Duodenal mucosa (tissue), 2 donors: ENCODE results near the gene FAM13C.

ENCODE experiments used
- H3K27ac ChIP-seq: one replicate; pipeline ENCODE4 v1.7.0; 2013; ENCODE audit warnings: low read depth, low read length
- H3K27me3 ChIP-seq, 2 donors: one replicate each; pipeline ENCODE4 v1.7.0; 2013; ENCODE audit warnings: low read length in 2 of 2, control low read depth in 1 of 2; ENCODE audit not compliant: insufficient read depth in 2 of 2, control insufficient read depth in 1 of 2
- H3K36me3 ChIP-seq, 2 donors: one replicate each; pipeline ENCODE4 v1.7.0; 2013; ENCODE audit warnings: low read length in 2 of 2, control low read depth in 1 of 2; ENCODE audit not compliant: insufficient read depth in 2 of 2, control insufficient read depth in 1 of 2
- H3K4me1 ChIP-seq, 2 donors: one replicate each; pipeline ENCODE4 v1.7.0; 2013; ENCODE audit warnings: low read length in 2 of 2, control low read depth in 1 of 2; ENCODE audit not compliant: insufficient read depth in 2 of 2, control insufficient read depth in 1 of 2
- H3K4me3 ChIP-seq, 2 donors: one replicate each; pipeline ENCODE4 v1.7.0; 2013; ENCODE audit warnings: low read length in 2 of 2, low read depth in 1 of 2
- H3K9ac ChIP-seq, 2 donors: one replicate each; pipeline ENCODE4 v1.7.0; 2013; ENCODE audit warnings: low read length in 2 of 2, low read depth in 1 of 2
- H3K9me3 ChIP-seq, 2 donors: one replicate each; pipeline ENCODE4 v1.7.0; 2013; ENCODE audit warnings: low read length in 2 of 2, control low read depth in 1 of 2; ENCODE audit not compliant: control insufficient read depth in 1 of 2

The FAM13C gene

DNA sequence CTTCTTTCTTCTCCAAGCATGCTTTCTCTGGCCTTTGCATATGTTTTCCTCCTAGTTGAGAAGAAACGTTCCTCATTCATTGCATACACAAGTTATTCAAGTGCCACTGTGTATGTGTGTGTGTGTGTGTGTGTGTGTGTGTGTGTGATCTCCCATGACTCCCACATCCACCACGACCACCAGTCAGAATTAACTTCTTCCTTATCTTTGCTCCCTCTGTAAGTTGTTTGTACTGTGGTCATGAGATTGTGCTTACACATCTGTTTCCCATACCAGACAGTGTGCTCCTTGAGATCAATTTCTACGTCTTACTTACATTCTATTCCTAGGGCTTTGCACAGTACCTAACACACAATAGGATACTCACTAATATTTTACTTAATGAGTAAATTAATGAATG lies 22.4 kb upstream of the FAM13C start:
- no peak overlapping the region for H3K4me3 ChIP-seq
- no peaks in the 10 kb centered on the region for H3K4me1 ChIP-seq
- H3K9me3 ChIP-seq, result no peaks in the 10 kb centered on the region
- H3K27me3 ChIP-seq, result no peaks in the 10 kb centered on the region
- no peaks in the 10 kb centered on the region for H3K36me3 ChIP-seq
- no peak overlapping the region for H3K9ac ChIP-seq
- no peak overlapping the region for H3K27ac ChIP-seq

DNA sequence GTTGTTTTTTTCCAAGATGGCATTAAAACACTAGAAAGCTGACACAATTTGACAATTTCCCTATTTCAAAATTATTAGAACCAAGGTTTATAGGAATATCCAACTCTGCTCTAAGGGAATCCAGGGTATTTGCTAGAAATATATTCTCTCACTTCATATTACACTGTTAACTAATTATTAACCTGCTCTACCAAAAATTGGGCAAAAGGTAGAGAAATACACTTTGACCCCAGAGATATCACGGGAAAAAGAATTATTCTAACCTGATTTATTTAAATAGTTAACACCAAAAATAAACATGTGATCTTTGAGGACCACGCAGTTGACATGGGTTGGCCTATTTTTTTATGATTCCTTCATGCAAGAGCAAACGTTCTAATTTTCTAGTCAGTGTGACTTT lies 21.6 kb upstream of the FAM13C start:
- H3K9me3 ChIP-seq, result no peaks in the 10 kb centered on the region
- no peak overlapping the region for H3K27ac ChIP-seq
- H3K4me1 ChIP-seq, result no peaks in the 10 kb centered on the region
- H3K36me3 ChIP-seq, result no peaks in the 10 kb centered on the region
- no peak overlapping the region for H3K4me3 ChIP-seq
- H3K27me3 ChIP-seq, result no peaks in the 10 kb centered on the region
- no peak overlapping the region for H3K9ac ChIP-seq

DNA sequence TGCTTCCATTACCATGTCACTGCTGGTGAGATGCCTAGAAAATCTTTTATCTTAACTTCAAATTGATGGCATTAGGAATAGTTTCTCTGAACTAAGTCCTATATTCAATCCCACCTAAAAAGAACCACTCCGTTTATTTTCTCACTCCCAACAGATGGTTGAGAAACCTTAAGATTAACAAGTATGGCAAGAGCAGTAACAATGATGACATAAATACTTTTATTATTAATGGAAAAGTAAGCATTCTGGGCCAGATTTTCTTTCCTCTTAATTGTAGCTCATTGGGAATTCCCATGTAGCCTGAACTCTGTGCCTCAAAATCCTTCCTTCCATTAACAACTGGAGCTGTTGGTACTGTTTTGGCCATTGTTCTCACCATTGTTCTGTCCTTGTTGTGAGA lies 21.1 kb upstream of the FAM13C start:
- Histone ChIP-seq H3K36me3 (no peaks in the 10 kb centered on the region), H3K9ac (no peak overlapping the region), H3K4me1 (no peaks in the 10 kb centered on the region), H3K27ac (no peak overlapping the region), H3K9me3 (no peaks in the 10 kb centered on the region), H3K4me3 (no peak overlapping the region), H3K27me3 (no peaks in the 10 kb centered on the region)

DNA sequence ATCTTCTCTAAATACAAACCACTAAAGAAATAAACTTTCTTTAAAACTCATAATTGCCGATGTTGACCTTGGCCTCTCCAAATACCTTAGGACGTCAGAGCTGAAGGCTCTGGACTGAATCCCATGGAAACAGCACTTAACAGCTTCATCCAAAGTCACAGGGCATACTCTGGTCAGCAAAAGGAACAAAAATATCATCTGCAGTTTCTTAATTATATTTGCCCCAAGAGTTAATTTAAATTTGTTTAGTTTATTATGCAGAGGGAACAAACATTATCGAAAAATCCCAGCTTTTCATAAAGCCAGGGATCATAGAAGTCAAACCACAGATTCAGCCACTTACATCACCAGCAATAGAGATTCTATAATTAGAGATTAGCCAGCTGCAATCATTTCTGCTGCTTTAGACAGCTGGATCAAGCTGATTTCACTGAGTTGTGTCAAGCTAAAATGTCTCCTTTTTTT lies 20.5 kb upstream of the FAM13C start:
- Histone ChIP-seq H3K4me3 (no peak overlapping the region), H3K9ac (no peak overlapping the region), H3K9me3 (no peaks in the 10 kb centered on the region), H3K4me1 (no peaks in the 10 kb centered on the region), H3K36me3 (no peaks in the 10 kb centered on the region), H3K27me3 (no peaks in the 10 kb centered on the region), H3K27ac (no peak overlapping the region)

DNA sequence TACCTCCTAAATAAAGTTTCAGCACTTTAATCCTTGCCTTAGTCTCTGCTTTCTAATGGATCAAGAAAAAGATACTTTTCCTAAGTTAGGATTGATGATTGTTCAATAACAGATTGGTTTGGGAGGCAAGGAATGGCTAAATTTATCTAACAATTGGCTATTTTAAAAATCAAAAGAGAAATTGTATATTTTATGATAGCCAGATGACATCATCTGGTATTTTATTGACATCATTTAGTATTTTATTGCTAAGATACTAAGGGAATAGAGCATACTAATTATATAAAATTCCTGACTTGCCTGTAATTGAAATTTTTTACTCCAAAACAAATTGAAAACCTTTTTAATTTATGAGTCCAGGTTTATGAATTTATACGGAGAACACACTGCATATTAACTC lies 19.3 kb upstream of the FAM13C start:
- Histone ChIP-seq H3K27ac (no peak overlapping the region), H3K9me3 (no peaks in the 10 kb centered on the region), H3K4me1 (no peaks in the 10 kb centered on the region), H3K27me3 (no peaks in the 10 kb centered on the region), H3K36me3 (no peaks in the 10 kb centered on the region), H3K9ac (no peak overlapping the region), H3K4me3 (no peak overlapping the region)

DNA sequence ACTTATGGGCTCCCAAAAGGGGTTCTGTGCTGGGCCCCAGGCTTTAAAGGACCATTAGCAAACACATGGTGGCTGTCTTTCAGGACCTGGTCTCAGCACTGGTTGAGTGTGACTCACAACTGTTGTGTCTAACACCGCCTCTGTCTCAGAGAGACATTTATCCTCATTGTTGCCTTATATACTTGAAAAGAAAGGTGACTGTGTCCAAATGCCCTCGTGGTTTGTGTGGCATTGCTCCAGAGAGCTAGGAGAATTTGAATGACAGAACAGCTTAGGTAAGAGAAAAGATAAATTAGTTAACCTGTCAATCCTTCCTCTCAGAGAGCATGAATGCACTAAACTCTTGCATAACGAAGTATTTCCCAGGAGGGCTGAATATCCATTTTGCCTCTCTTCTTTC lies 14.5 kb upstream of the FAM13C start:
- Histone ChIP-seq H3K27me3 (no peaks in the 10 kb centered on the region), H3K4me1 (no peaks in the 10 kb centered on the region), H3K27ac (no peak overlapping the region), H3K9me3 (no peaks in the 10 kb centered on the region), H3K36me3 (no peaks in the 10 kb centered on the region), H3K4me3 (no peak overlapping the region), H3K9ac (no peak overlapping the region)

DNA sequence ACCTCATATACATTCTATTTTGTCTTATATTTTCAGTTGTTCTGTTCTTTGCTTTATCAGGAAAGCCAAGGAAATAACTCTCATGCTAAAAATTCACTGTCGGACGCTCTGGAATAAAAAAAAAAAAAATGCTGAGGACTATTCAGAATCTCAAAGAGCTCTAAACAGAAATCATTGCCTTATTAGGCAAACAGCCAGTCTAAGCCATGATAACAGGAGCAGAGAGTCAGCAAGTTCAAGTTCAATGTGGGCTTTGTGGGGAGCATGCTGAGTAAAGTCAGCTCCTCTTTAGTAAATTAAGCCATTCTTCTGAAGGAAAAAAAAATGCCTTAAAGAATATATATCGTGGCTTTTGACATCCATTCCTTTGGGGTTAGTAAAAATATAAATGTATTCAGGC lies 13.6 kb upstream of the FAM13C start:
- Histone ChIP-seq H3K27ac (no peak overlapping the region), H3K4me3 (no peak overlapping the region), H3K36me3 (no peaks in the 10 kb centered on the region), H3K4me1 (no peaks in the 10 kb centered on the region), H3K9ac (no peak overlapping the region), H3K9me3 (no peaks in the 10 kb centered on the region), H3K27me3 (no peaks in the 10 kb centered on the region)

DNA sequence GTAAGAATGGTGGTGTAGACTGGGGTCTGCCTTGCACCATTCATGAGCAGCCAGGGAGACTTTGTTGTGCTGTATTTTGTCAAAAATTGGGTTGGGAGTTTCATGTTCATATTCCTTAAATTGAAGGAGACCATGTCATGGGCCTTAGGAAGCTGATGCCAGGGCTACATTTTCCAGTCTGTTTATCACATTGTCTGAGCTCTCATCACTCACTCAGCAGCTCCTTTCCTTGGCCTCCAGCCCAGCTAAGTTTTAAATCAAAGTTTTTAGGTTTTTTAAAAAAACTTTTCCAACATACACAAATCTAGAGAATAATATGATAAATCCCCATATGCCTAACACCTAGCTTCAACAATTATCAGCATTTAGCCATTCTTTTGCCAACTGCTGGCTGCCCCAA lies 12.6 kb upstream of the FAM13C start:
- no peaks in the 10 kb centered on the region for H3K9me3 ChIP-seq
- H3K4me1 ChIP-seq, result no peaks in the 10 kb centered on the region
- no peak overlapping the region for H3K9ac ChIP-seq
- no peaks in the 10 kb centered on the region for H3K36me3 ChIP-seq
- no peak overlapping the region for H3K4me3 ChIP-seq
- no peaks in the 10 kb centered on the region for H3K27me3 ChIP-seq
- H3K27ac ChIP-seq, result no peak overlapping the region

DNA sequence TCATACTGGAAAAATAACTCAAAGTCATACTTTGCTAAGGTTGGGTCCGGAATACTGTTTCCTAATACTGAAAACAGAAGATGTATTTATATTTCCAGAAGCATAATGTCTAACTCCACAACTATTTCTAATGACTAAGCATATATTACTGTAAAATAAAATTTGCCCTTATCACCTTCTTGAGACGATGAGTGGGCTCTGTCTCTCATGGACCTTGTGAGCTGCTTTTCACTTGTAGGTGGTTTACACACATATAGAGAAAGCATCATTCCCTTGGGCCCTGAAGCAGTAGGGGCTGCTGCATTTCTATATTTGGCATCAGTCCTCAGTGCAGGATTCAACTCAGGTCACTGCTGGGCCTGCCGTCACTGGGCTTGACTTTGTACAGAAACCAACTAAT lies 10.7 kb upstream of the FAM13C start:
- no peaks in the 10 kb centered on the region for H3K36me3 ChIP-seq
- no peak overlapping the region for H3K9ac ChIP-seq
- H3K27ac ChIP-seq, result no peak overlapping the region
- H3K4me1 ChIP-seq, result no peaks in the 10 kb centered on the region
- H3K27me3 ChIP-seq, result no peaks in the 10 kb centered on the region
- no peaks in the 10 kb centered on the region for H3K9me3 ChIP-seq
- H3K4me3 ChIP-seq, result no peak overlapping the region

DNA sequence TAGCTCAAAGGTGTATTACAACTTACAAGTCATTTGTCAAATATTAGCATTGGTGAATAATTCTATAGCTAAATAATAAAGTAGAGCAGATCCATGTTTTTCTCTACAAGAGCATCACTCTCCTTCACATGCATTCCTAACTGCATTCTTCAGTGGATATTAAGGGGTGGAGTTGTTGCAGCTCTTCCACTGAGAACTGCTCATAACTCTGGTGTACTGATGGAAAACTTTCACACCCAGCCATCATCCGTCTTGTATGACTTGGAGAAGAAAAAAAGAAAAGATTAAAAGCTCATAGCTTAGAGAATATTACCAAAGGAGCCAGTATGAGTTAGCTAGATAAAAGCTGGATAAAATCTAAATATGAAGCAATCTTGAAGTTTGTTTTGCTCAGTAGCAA lies 10.2 kb upstream of the FAM13C start:
- Histone ChIP-seq H3K36me3 (no peaks in the 10 kb centered on the region), H3K27me3 (no peaks in the 10 kb centered on the region), H3K27ac (no peak overlapping the region), H3K9ac (no peak overlapping the region), H3K4me3 (no peak overlapping the region), H3K4me1 (no peaks in the 10 kb centered on the region), H3K9me3 (no peaks in the 10 kb centered on the region)

DNA sequence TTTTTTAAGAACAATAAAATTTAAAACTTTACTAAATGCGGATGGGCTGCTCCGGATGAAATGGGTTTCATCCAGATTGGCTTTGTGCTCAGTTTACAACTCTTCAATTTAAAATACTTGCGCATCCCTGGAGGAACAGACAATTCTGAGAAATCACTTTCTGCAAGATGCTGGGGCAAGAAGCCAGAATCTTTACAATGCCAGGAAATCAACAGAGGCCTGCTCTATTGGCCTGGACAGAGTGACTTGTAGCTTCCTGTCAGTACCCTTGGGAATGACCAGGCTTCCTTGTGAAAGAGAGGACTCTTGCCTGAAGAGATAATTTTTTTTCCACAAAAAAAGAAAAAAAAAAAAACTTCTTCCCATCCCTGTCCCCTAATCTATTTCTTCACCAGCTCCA lies 3.9 kb upstream of the FAM13C start:
- H3K9me3 ChIP-seq, result no peaks in the 10 kb centered on the region
- no peaks in the 10 kb centered on the region for H3K27me3 ChIP-seq
- no peak overlapping the region for H3K4me3 ChIP-seq
- peaks cover 0 to 4% of the 10 kb centered on the region in 2 donors for H3K4me1 ChIP-seq
- no peak overlapping the region for H3K27ac ChIP-seq
- H3K36me3 ChIP-seq, result no peaks in the 10 kb centered on the region
- H3K9ac ChIP-seq, result no peak overlapping the region
